Measurements from ENCODE around the gene TSPAN5.

The TSPAN5 gene

DNA sequence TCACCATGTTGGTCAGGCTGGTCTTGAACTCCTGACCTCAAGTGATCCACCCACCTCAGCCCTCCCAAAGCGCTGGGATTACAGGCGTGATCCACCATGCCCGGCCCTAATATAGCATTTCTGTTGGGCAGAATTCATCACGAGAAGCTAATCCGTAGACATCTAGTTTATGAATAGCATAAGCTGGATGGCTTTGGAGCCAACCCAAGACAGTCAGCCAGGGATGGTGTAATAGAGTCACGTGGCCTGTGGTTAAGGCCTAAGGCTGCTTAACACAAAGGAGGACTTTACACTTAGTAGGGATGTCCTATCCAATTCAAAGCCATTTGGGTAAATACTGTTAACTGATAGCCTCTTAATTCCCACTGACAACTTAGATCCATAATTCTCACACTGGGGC, 223.6 kb downstream of the TSPAN5 start:
- no peak for DNase-seq

GRCh38 chr4:98433691-98434090, 224.7 kb downstream of the TSPAN5 start:
- no peak for DNase-seq

DNA sequence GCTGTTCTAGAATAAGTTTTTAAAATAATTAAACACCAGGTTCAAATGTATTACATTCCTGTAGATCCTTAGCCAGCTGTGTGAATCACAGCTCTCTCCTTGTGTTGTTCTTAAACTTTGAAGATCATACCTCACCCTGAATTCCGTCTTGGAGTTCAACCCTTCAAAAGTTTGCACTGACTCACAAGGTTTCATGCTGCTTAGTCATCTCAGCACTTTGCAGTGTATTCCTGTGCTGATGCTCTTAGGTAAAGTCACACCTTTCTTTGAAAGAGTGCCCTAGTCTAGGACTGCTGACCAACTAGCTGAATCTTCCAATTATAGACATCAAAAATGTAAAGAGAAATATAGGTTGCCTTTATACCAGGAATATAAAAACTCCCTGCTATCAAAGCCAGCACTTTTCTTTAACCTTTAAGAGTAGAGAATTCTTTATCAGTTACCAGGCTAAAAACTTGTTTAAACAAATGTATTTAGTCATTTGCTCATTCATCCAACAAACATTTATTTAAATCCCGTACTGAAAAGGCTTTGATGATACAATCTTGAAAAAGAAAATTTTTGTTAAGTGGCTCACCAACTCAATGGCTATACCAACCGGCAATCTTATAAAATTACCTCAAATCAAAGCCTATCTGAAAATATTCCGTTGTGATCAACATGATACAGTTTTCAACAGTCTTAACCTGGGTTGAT, 227.6 kb downstream of the TSPAN5 start:
- DNase-seq: no peak

- DNase-seq: no peak
Observed at GRCh38 chr4:98423009-98423408, 235.4 kb downstream of the TSPAN5 start.

DNA sequence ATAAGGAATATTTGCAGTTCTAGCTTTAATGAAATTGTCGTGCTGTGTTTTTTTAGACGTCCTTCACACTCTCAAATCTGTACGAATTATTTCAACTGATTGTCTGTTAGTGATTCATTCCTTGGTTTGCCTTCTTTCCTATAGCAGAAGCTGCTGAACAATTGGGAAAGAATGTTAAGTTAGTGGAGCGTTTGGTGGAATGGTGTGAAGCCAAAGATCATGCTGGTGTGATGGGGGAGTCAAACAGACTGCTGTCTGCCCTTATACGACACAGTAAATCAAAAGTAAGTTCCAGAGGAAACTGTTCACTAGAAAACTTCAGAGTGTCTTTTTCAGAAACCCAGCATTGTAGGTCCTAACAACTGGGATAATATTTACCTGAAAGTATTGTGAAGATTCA, 237.3 kb downstream of the TSPAN5 start:
- no peak for DNase-seq

Data from activated CD8-positive, alpha-beta memory T cell treated with anti-CD3 and anti-CD28 coated beads, Interleukin-2, amount 50 U/mL, for 4 hours (primary cell).